Stomach (tissue), 9 donors: ENCODE measurements around the gene ARTN. TPM values are rescaled to one million over a fixed set of nuclear protein-coding genes. Genes with fewer than 3 reads are reported as not detected.

Source experiments
- DNase-seq, 2 donors: peaks; one replicate each; pipeline versions ENCODE4 v3.0.0 to v3.0.0-alpha.2; 2013 to 2019
- H3K27ac ChIP-seq, 5 donors: fragments of 200-600 bp in 4 of 5; sonication (generic) in 4 of 5; one replicate each; pipeline ENCODE4 v1.5.1; 2013 to 2019; ENCODE audit warnings: mild to moderate bottlenecking in 1 of 5, moderate library complexity in 1 of 5
- H3K27me3 ChIP-seq, 3 donors: fragments of 200-600 bp; sonication (generic); one replicate each; pipeline ENCODE4 v1.5.1; 2017 to 2019; ENCODE audit warnings: mixed run types in 1 of 3
- H3K36me3 ChIP-seq, 4 donors: fragments of 200-600 bp; sonication (generic); 1 replicate in 3 of 4; 2 replicates in 1 of 4; pipeline ENCODE4 v1.5.1; 2016 to 2019
- H3K4me1 ChIP-seq, 4 donors: fragments of 200-600 bp; sonication (generic); one replicate each; pipeline ENCODE4 v1.5.1; 2016 to 2019
- H3K4me3 ChIP-seq, 4 donors: fragments of 200-600 bp; sonication (generic) in 3 of 4; one replicate each; pipeline ENCODE4 v1.5.1; 2016 to 2019; ENCODE audit warnings: mild to moderate bottlenecking in 1 of 4
- H3K9me3 ChIP-seq, 4 donors: fragments of 200-600 bp; sonication (generic); one replicate each; pipeline ENCODE4 v1.5.1; 2016 to 2019
- EP300 ChIP-seq: sonication (generic); formaldehyde crosslinking; IDR thresholded peaks from one replicate; pipeline ENCODE4 v1.6.1; 2017; ENCODE audit warnings: antibody characterized with exemption
- POLR2A ChIP-seq, 4 donors: fragments of 450-650 bp; IDR thresholded peaks; one replicate each; pipeline ENCODE4 v1.6.1; 2016; ENCODE audit warnings: antibody characterized with exemption in 4 of 4, control low read depth in 2 of 4, mild to moderate bottlenecking in 1 of 4, moderate library complexity in 1 of 4
- POLR2AphosphoS5 ChIP-seq, 3 donors: sonication (generic); formaldehyde crosslinking; IDR thresholded peaks; one replicate each; pipeline ENCODE4 v1.6.1; 2016; ENCODE audit warnings: antibody characterized with exemption in 3 of 3
- WGBS, 5 donors: extraction: QIAGEN DNeasy Blood & Tissue Kit in 3 of 5; methylation state at CpG; one replicate each; pipeline versions ENCODE4 v1.1.5 to v1.1.7; 2013 to 2018; 5-methylcytosine and 5-hydroxymethylcytosine counted together
- intact Hi-C: fragments of 100-400 bp; cut with DNase I; formaldehyde crosslinking; loops from one replicate; pipeline ENCODE4 v1.15.1; 2023; ENCODE audit warnings: low total_unique reads
- polyA plus RNA-seq, 3 donors: library from polyadenylated mRNA; stranded (reverse); fragments of 200-250 nt; gene quantifications; one replicate each; pipeline ENCODE4 v1.2.3, GENCODE V29; 2013
- total RNA-seq, 5 donors: library from RNA; depleted of rRNA; stranded (reverse); fragments of >200 nt; gene quantifications; one replicate each; pipeline versions ENCODE4 v1.1.0 to v1.2.3, GENCODE V29; 2014 to 2016
- TF ChIP-seq, protein P1 (sequence below), 7 experiments: fragments of 450-650 bp in 4 of 7; fragments of 200-600 bp in 3 of 7; sonication (generic) in 3 of 7; IDR thresholded peaks; one replicate each; pipeline ENCODE4 v1.5.1; 2016 to 2019; ENCODE audit warnings: antibody characterized with exemption in 7 of 7, control low read depth in 2 of 7, mild to moderate bottlenecking in 1 of 7
- donor health status: healthy with polysubstance abuse.
- donor health status: Bipolar disorder and iron deficiency.
- donor health status: healthy.

ARTN gene
- total and polyA plus RNA-seq, 8 donors, result 0.44 to 4.8 (median 2.6) TPM; not detected in 4

DNA sequence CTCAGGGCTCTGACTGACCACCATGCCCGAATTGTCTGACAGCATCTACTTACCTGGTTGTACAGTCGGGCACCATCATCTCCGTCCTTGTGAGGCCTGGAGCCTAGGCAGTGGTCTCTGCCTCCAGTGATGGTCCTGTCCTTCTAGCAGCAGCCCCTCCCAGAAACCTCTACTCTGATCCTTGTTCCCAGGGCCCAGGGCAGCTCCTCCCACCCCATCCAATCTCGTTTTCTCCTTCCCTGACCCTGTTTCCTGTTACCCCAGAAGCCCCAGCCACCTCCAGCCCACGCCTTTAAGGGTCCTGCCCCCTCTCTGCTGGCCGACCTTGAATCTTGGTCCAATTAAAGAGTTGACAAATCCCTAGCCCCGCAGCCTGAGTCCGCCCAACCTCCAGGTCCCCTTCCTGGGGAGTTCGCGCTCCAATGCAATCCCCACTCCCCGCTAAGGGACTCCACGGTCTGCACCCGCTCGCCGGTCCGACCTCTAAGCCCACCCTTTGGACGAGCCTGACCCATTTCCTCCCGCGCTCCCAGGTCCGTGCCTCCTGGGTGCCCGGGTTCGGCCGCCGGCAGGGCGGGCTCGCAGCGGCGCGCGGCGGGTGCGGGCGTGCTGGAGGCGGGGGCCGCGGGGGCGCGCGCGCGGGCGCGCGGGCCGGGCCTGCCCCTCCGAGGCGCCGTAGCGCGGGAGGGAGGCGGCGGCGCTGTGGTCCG is 45.1 kb downstream of the ARTN start, which contains the start of gene B4GALT2:
Gene B4GALT2 (plus strand): TSS at position 660 of the 710 bp plus-strand sequence. CDS start 1,951 bp downstream, outside the sequence.
- Histone ChIP-seq H3K4me3 (peak within 1 kb of the TSS; percentile 70 to 94 (median 88)), H3K27me3 (no peaks in the 10 kb centered on the region), H3K4me1 (peaks cover 51 to 69% (median 64%) of the 10 kb centered on the region in 4 donors), H3K27ac (peak within 1 kb of the TSS; percentile 43 to 83 (median 76)), H3K9me3 (no peaks in the 10 kb centered on the region), H3K36me3 (peaks cover 10 to 46% (median 25%) of the 10 kb centered on the region in 4 donors)
- peak; percentile 43 to 79 for DNase-seq
- 5 to 17% (median 6%) methylated on average over 17 to 54 of the region's 54 CpGs for WGBS, 5 donors
- TF ChIP-seq POLR2A (IDR thresholded peaks at IDR 0.05), result no peak
- TF ChIP-seq, protein P1, sequence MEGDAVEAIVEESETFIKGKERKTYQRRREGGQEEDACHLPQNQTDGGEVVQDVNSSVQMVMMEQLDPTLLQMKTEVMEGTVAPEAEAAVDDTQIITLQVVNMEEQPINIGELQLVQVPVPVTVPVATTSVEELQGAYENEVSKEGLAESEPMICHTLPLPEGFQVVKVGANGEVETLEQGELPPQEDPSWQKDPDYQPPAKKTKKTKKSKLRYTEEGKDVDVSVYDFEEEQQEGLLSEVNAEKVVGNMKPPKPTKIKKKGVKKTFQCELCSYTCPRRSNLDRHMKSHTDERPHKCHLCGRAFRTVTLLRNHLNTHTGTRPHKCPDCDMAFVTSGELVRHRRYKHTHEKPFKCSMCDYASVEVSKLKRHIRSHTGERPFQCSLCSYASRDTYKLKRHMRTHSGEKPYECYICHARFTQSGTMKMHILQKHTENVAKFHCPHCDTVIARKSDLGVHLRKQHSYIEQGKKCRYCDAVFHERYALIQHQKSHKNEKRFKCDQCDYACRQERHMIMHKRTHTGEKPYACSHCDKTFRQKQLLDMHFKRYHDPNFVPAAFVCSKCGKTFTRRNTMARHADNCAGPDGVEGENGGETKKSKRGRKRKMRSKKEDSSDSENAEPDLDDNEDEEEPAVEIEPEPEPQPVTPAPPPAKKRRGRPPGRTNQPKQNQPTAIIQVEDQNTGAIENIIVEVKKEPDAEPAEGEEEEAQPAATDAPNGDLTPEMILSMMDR (IDR thresholded peaks at IDR 0.05), result no peak
- no peak for TF ChIP-seq POLR2AphosphoS5 (IDR thresholded peaks at IDR 0.05)
- intact Hi-C loops, result no loop called here

DNA sequence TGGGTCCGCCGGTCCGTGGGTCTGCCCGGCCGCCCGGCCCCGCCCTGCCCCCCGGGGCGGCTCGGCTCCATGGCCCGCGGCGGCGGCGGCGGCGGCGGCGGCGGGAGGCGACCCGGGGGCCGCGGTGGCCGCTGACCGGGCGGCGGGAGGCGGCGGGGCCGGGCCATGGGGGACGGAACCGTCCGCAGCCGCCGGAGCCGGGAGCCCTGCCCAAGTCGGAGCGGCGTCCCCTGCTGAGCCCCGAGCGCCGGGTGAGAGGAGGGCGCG is 45.6 kb downstream of the ARTN start:
- H3K9me3 ChIP-seq, result no peaks in the 10 kb centered on the region
- peak overlapping the region; percentile 70 to 94 (median 88) for H3K4me3 ChIP-seq
- peaks cover 10 to 50% (median 28%) of the 10 kb centered on the region in 4 donors for H3K36me3 ChIP-seq
- no peak for TF ChIP-seq POLR2AphosphoS5 (IDR thresholded peaks at IDR 0.05)
- TF ChIP-seq EP300, result no peak
- intact Hi-C loops, result no loop called here
- 0 to 3% (median 2%) methylated on average over 3 to 39 of the region's 45 CpGs; no CpG with 5 or more reads in 1 of the 5 donors for WGBS, 5 donors
- peak overlapping the region; percentile 41 to 83 (median 76) for H3K27ac ChIP-seq
- peaks cover 46 to 64% (median 59%) of the 10 kb centered on the region in 4 donors for H3K4me1 ChIP-seq
- no peak for DNase-seq
- no peaks in the 10 kb centered on the region for H3K27me3 ChIP-seq

DNA sequence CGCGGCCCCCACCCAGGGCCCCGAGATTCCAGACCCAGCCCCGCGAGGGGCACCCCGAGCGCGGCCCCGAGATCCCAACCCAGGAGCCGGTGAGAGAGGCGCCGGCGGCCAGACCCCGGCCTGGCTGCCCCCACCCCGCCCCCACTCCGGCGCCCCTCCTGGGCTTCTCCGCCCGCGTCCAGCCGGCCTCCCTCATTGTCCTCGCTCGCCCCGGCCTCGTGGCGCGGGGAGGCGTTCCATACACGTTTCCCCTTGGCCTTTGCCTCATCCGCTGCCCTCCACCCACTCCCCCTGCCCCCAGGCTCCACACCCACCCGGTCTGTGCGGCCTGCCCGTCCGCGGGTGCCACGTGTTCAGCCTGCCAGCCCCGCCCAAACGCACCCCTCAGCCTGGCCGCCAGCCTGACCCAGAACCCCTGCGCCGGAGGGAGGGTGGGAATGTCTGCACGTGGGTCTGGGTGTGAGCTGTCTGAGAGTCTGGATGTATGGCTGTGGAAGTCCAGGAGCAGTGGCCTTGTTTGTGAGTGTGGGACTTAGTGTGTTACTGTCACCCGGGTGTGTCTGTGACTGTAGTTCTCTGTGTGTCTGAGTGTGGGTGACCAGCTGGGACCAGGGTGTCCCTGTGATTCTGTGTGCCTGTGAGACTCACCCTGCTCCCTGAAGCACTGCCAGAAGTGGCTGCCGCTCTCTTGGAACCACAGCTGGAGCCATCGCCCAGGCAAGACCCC is 46.1 kb downstream of the ARTN start:
- Histone ChIP-seq H3K27ac (peak overlapping the region; percentile 41 to 83 (median 76)), H3K36me3 (peaks cover 10 to 54% (median 33%) of the 10 kb centered on the region in 4 donors), H3K9me3 (no peaks in the 10 kb centered on the region), H3K4me1 (peaks cover 46 to 61% (median 56%) of the 10 kb centered on the region in 4 donors), H3K4me3 (peak overlapping the region; percentile 70 to 94 (median 88)), H3K27me3 (no peaks in the 10 kb centered on the region)
- TF ChIP-seq, protein P1 (IDR thresholded peaks at IDR 0.05), result no peak
- peak in 1 of 3 donors; percentile 15 for TF ChIP-seq POLR2AphosphoS5 (IDR thresholded peaks at IDR 0.05)
- peak; percentile 39 to 86 for DNase-seq
- 2 to 8% (median 6%) methylated on average over 14 to 45 of the region's 45 CpGs for WGBS, 5 donors
- intact Hi-C loops, result no loop called here

DNA sequence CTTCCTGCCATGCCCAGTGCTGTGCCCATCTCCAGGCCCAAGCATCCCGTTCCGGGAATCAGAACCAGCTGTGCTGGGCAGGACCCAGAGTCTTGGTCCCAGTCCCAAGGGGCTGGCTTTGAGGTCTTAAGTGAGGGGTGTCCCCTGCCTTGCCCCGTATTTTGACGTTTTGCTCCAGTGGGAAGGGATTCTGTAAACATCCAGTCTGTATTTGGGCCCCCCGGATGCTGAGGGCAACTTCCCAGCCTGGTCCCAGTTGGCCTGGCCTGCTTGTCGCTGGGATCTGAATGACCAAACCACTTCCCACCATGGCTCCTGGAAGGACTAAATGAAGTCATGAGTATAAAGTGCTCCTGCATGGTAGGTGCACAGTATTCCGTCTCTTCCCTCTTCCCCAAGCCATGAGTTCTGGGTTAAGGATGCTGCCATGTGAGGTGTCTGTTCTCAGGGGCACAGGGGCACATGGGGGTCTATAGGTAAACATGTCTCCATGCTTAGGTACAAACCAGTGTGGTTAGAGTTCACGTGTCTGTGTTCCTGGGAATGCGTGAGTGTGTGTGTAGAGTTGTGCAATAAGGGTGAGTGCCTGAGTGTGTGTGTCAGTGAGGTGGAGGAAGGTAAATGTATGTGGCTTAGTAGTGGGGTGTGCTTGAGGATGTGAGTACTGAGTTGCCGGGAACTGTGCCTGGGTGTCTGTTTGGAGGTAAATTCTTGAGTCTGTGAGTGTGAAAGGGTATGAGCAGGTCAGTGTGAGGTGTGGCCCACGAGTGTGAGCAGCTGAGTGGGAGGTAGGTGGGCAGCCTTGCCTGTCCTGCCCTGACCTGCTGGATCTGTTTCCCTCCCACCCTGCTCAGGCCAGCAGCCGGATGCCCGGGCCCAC is 46.9 kb downstream of the ARTN start:
- Histone ChIP-seq H3K36me3 (peaks cover 10 to 63% (median 41%) of the 10 kb centered on the region in 4 donors), H3K27me3 (no peaks in the 10 kb centered on the region), H3K4me3 (peak overlapping the region; percentile 70 to 94 (median 88)), H3K9me3 (no peaks in the 10 kb centered on the region), H3K27ac (peak overlapping the region; percentile 20 to 83 (median 76)), H3K4me1 (peaks cover 45 to 58% (median 52%) of the 10 kb centered on the region in 4 donors)
- no peak for DNase-seq
- TF ChIP-seq EP300 (no peak), POLR2A (IDR thresholded peaks at IDR 0.05) (no peak), POLR2AphosphoS5 (IDR thresholded peaks at IDR 0.05) (no peak)
- TF ChIP-seq, protein P1 (IDR thresholded peaks at IDR 0.05), result no peak
- WGBS, 5 donors, result 45 to 65% (median 49%) methylated on average over 13 of the region's 13 CpGs
- intact Hi-C loops, result no loop called here
